Thyroid gland (tissue), 4 donors: ENCODE results near the gene SUSD5.

Experiments used
- CTCF ChIP-seq, 6 experiments: fragments of 200-600 bp in 3 of 6; fragments of 450-650 bp in 3 of 6; sonication (generic) in 3 of 6; IDR thresholded peaks; one replicate each; pipeline ENCODE4 v1.5.1; 2016 to 2019; ENCODE audit warnings: antibody characterized with exemption in 6 of 6, mild to moderate bottlenecking in 2 of 6, inconsistent platforms in 1 of 6, moderate library complexity in 1 of 6
- POLR2A ChIP-seq, 2 donors: fragments of 450-650 bp; IDR thresholded peaks; one replicate each; pipeline ENCODE4 v1.6.1; 2017; ENCODE audit warnings: antibody characterized with exemption in 2 of 2, mild to moderate bottlenecking in 2 of 2, moderate library complexity in 1 of 2

DNA sequence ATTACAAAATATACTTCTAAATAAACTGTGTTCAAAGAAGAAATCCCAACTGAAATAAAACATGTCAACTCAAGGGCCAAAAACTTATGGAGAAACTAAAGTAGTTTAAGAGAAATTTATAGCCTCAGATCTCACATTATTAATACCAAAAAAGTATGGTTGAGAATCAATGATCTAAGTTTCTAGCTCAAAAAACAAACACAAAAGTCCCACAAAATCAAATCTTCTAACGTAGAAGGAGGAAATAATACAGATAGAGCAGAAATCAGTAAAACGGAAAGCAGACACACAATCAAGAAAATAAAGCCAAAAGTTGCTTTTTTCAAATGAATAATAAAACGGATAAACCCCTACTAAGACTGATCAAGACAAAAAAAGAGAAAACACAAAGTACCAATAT is 2.9 kb downstream of the SUSD5 start:
- no peak for TF ChIP-seq CTCF (IDR thresholded peaks at IDR 0.05)
- TF ChIP-seq POLR2A (IDR thresholded peaks at IDR 0.05), result no peak
